MM.1S (cell line): ENCODE results near the gene EMILIN3.

Source experiments
- DNase-seq: peaks from one replicate; pipeline ENCODE4 v3.0.0-alpha.2; 2015
- H2AFZ ChIP-seq: fragments of 300-600 bp; sonication (generic); 2 replicates; pipeline ENCODE4 v1.6.0; 2016; ENCODE audit warnings: antibody characterized with exemption, low read length
- H3F3A ChIP-seq: fragments of 300-600 bp; sonication (generic); 2 replicates; pipeline ENCODE4 v1.6.1; 2016; ENCODE audit warnings: mild to moderate bottlenecking, antibody characterized with exemption, low read length, moderate library complexity, mixed read lengths; ENCODE audit not compliant: insufficient read depth
- H3K27ac ChIP-seq: fragments of 300-600 bp; sonication (generic); 2 replicates; pipeline ENCODE4 v1.5.1; 2016; ENCODE audit warnings: mild to moderate bottlenecking, low read length
- H3K27me3 ChIP-seq: fragments of 300-600 bp; sonication (generic); replicated peaks from 2 replicates; pipeline ENCODE4 v1.6.0; 2016; ENCODE audit warnings: low read length; ENCODE audit not compliant: insufficient read depth
- H3K36me3 ChIP-seq: fragments of 300-600 bp; sonication (generic); replicated peaks from 2 replicates; pipeline ENCODE4 v1.6.1; 2016; ENCODE audit warnings: mild to moderate bottlenecking, low read length, mixed read lengths; ENCODE audit not compliant: insufficient read depth
- H3K4me1 ChIP-seq: fragments of 300-600 bp; sonication (generic); 2 replicates; pipeline ENCODE4 v1.6.1; 2016; ENCODE audit warnings: low read length, mixed read lengths
- H3K4me2 ChIP-seq: fragments of 300-600 bp; sonication (generic); 2 replicates; pipeline ENCODE4 v1.6.0; 2016; ENCODE audit warnings: low read depth, low read length
- H3K4me3 ChIP-seq: fragments of 300-600 bp; sonication (generic); 2 replicates; pipeline ENCODE4 v1.5.1; 2016; ENCODE audit warnings: low read length, mixed read lengths
- H3K79me2 ChIP-seq: fragments of 300-600 bp; sonication (generic); 2 replicates; pipeline ENCODE4 v1.6.1; 2016; ENCODE audit warnings: mixed run types, low read length, mixed read lengths
- H3K9ac ChIP-seq: fragments of 300-600 bp; sonication (generic); 2 replicates; pipeline ENCODE4 v1.6.1; 2016; ENCODE audit warnings: low read length, mixed read lengths
- H3K9me2 ChIP-seq: fragments of 300-600 bp; sonication (generic); replicated peaks from 2 replicates; pipeline ENCODE4 v1.6.1; 2016; ENCODE audit warnings: mild to moderate bottlenecking, low read length, mixed read lengths; ENCODE audit not compliant: insufficient read depth
- H3K9me3 ChIP-seq: fragments of 300-600 bp; sonication (generic); replicated peaks from 2 replicates; pipeline ENCODE4 v1.6.1; 2016; ENCODE audit warnings: mild to moderate bottlenecking, low read length, mixed read lengths; ENCODE audit not compliant: insufficient read depth
- H4K20me1 ChIP-seq: fragments of 300-600 bp; sonication (generic); 2 replicates; pipeline ENCODE4 v1.6.1; 2016; ENCODE audit warnings: mild to moderate bottlenecking, low read length, moderate library complexity, mixed read lengths; ENCODE audit not compliant: insufficient read depth
- EZH2 ChIP-seq: fragments of 300-600 bp; sonication (generic); optimal IDR thresholded peaks from 2 replicates; pipeline ENCODE3; 2017; ENCODE audit warnings: low read depth, mild to moderate bottlenecking, antibody characterized with exemption, low read length, mixed read lengths
- EZH2phosphoT487 ChIP-seq: fragments of 300-600 bp; sonication (generic); IDR thresholded peaks from 2 replicates; pipeline ENCODE4 v1.6.1; 2018; ENCODE audit warnings: antibody characterized with exemption, low read length
- TF ChIP-seq, protein P1 (sequence below): fragments of 300-600 bp; sonication (generic); IDR thresholded peaks from 2 replicates; pipeline ENCODE4 v1.5.1; 2016; ENCODE audit warnings: antibody characterized with exemption, low read length, mixed read lengths

The EMILIN3 gene

DNA sequence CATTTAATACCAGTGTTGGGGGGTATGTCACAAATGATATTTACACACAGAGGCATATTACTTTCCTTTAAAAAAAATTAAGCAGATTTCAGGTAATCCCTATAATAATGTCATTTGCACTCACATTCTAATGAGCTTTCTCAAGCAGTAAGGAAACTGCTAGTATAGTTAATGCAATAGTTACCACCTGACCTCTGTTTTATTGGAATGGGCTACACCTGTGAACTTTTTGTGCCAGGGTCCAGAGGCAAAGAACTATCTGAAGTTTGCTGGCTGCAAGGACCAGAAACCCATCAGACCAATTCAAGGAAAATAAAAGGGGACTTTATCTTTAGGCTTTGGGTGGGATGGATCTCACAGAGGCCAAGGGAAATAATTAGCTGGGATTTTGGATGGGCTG is 46.2 kb downstream of the EMILIN3 start:
- Histone ChIP-seq H3K9me3 (no peaks in the 10 kb centered on the region), H2AFZ (no peak overlapping the region), H3K27ac (no peak overlapping the region)

DNA sequence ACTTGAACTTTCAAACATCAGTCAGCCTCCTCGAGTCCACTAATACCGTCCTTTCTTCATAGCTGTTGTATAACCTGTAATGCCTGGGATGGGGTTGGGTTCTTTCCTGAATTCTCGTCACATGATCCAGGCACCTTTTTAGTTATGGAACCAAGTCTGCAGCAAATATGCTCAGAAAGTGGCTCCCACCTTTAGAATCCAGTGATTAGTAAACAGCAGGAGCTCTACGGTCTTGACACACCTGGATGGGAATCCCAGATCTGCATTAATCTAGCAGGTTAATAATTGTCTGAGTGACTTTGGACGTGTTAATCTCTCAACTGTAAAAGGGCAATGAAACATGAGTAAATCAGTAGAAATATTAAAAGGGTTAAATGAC is 48.4 kb downstream of the EMILIN3 start:
- H3K27me3 ChIP-seq: no peaks in the 10 kb centered on the region
- H3K9me3 ChIP-seq: no peaks in the 10 kb centered on the region
- H3K4me1 ChIP-seq: peaks cover 12% of the 10 kb centered on the region; the same call in 1 of the 2 replicates
- no peaks in the 10 kb centered on the region for H3K36me3 ChIP-seq
- peaks cover 22% of the 10 kb centered on the region for H3K79me2 ChIP-seq
- H2AFZ ChIP-seq: peak overlapping the region; percentile 96
- H3F3A ChIP-seq: no peaks in the 10 kb centered on the region
- H4K20me1 ChIP-seq: no peaks in the 10 kb centered on the region
- H3K9me2 ChIP-seq: no peaks in the 10 kb centered on the region
- H3K4me3 ChIP-seq: peak overlapping the region; percentile 83
- DNase-seq: no peak
- H3K9ac ChIP-seq: no peak overlapping the region
- peak overlapping the region; percentile 98 for H3K4me2 ChIP-seq
- no peak overlapping the region for H3K27ac ChIP-seq
- TF ChIP-seq EZH2: no peak
- TF ChIP-seq, protein P1, sequence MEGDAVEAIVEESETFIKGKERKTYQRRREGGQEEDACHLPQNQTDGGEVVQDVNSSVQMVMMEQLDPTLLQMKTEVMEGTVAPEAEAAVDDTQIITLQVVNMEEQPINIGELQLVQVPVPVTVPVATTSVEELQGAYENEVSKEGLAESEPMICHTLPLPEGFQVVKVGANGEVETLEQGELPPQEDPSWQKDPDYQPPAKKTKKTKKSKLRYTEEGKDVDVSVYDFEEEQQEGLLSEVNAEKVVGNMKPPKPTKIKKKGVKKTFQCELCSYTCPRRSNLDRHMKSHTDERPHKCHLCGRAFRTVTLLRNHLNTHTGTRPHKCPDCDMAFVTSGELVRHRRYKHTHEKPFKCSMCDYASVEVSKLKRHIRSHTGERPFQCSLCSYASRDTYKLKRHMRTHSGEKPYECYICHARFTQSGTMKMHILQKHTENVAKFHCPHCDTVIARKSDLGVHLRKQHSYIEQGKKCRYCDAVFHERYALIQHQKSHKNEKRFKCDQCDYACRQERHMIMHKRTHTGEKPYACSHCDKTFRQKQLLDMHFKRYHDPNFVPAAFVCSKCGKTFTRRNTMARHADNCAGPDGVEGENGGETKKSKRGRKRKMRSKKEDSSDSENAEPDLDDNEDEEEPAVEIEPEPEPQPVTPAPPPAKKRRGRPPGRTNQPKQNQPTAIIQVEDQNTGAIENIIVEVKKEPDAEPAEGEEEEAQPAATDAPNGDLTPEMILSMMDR: no peak
- TF ChIP-seq EZH2phosphoT487: no peak

More for the DNA sequence above, 46.2 kb downstream of the EMILIN3 start:
- Histone ChIP-seq H3K4me1 (peaks cover 12% of the 10 kb centered on the region; the same call in 1 of the 2 replicates), H3K36me3 (no peaks in the 10 kb centered on the region), H3K79me2 (peaks cover 13% of the 10 kb centered on the region), H3K9ac (no peak overlapping the region), H3K4me3 (no peak overlapping the region), H3F3A (no peaks in the 10 kb centered on the region), H4K20me1 (no peaks in the 10 kb centered on the region), H3K9me2 (no peaks in the 10 kb centered on the region), H3K4me2 (no peak overlapping the region), H3K27me3 (no peaks in the 10 kb centered on the region)
- no peak for DNase-seq
- TF ChIP-seq EZH2phosphoT487: no peak
- TF ChIP-seq EZH2: no peak
- TF ChIP-seq, protein P1: no peak

DNA sequence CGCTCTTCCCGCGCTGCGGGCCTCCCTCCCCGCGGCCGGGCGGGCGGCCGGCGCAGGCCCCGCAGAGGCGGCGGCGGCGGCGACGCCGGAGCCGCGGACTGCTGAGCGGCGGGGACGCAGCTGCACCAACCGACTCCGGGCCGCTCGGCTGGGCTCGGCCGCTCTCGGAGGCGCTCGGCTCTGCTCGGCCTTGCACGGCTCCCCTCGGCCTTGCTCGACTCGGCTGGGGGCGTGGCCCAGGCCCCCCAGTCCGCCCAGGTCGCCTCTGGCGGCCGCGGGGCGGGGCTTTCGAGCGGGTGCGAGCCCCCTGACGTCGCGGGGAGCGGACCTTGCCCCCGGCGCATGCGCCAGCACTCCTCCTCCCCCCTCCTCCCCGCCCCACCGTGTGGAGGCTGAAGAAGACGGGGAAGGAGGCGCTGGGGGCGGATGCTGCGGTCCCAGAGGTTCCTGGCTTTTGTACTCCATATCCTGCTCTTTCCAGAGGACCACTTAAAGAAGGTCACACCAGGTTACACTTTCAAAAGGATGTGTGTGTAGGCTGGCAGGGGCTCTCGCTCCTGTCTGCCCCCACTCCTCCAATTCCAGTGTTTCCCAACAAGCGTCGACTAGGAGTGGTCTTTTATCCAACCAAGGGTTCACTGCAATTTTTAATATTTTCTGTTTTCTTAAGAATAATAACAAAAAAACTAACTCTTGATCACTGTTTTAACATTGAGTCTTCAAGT is 48.9 kb downstream of the EMILIN3 start, which contains the start of gene ZHX3:
ZHX3 (minus strand) TSS at position 186 of the 725 bp plus-strand sequence. CDS start 112,815 bp downstream, outside the sequence.
- no peaks in the 10 kb centered on the region for H3K36me3 ChIP-seq
- H3K27ac ChIP-seq: peak within 1 kb of the TSS; percentile 14; the same call in 1 of the 2 replicates
- no peaks in the 10 kb centered on the region for H4K20me1 ChIP-seq
- H3K9me2 ChIP-seq: no peaks in the 10 kb centered on the region
- TF ChIP-seq EZH2phosphoT487 (no peak), EZH2 (no peak)
- TF ChIP-seq, protein P1: no peak
- H3K79me2 ChIP-seq: peaks cover 27% of the 10 kb centered on the region
- H3K4me3 ChIP-seq: peak within 1 kb of the TSS; percentile 95
- H3K4me1 ChIP-seq: peaks cover 12% of the 10 kb centered on the region; the same call in 1 of the 2 replicates
- peak within 1 kb of the TSS; percentile 75 for H3K9ac ChIP-seq
- no peaks in the 10 kb centered on the region for H3K27me3 ChIP-seq
- H2AFZ ChIP-seq: peak within 1 kb of the TSS; percentile 96
- no peaks in the 10 kb centered on the region for H3F3A ChIP-seq
- peak; percentile 98 for DNase-seq
- H3K4me2 ChIP-seq: peak within 1 kb of the TSS; percentile 98
- H3K9me3 ChIP-seq: no peaks in the 10 kb centered on the region
